ENCODE results near the gene ZFYVE9.

The ZFYVE9 gene

DNA sequence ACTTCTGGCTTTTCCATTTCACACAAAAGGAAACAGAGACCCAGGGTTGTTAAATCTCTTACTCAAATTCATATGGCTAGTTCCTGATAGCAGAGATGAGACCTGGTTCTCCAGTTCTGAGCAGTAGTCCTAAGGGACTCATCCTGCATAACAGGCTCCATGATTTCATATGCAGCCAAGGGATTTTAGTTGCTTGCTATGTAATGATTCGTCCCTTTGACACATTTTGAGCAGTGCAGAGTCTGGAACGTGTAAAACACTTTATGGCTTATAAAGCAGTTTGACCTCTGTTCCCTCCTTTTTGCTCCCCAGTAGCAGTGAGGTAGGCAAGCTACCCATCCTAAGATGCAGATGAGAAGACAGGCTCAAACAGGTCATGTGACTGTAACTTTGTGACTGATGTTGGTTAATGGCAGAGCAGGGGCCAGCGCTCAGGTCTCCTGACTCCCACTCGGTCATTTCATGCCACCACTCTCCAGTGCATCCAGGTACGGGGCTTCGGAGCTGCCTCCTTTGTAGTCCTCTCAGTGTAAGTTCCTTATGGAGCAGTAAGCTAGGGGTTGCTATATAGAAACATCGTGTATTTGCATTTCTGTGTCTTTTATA is 199.9 kb downstream of the ZFYVE9 start:
- Histone ChIP-seq H3K27ac (ENCODE audit: poor library complexity, severe bottlenecking) (no peak overlapping the region), H3K27me3 (ENCODE audit: insufficient read depth, poor library complexity, severe bottlenecking) (no peaks in the 10 kb centered on the region), H3K4me3 (ENCODE audit: severe bottlenecking) (no peak overlapping the region), H3K9me3 (ENCODE audit: severe bottlenecking) (no peaks in the 10 kb centered on the region), H3K4me1 (ENCODE audit: insufficient read depth, poor library complexity, severe bottlenecking) (no peaks in the 10 kb centered on the region), H3K36me3 (ENCODE audit: low read depth) (peaks cover 3% of the 10 kb centered on the region; the same call in 1 of the 2 replicates)
- no peak for DNase-seq (ENCODE audit: low spot score)
- no peak for ATAC-seq (ENCODE audit: low read depth)
- TF ChIP-seq, protein P1, sequence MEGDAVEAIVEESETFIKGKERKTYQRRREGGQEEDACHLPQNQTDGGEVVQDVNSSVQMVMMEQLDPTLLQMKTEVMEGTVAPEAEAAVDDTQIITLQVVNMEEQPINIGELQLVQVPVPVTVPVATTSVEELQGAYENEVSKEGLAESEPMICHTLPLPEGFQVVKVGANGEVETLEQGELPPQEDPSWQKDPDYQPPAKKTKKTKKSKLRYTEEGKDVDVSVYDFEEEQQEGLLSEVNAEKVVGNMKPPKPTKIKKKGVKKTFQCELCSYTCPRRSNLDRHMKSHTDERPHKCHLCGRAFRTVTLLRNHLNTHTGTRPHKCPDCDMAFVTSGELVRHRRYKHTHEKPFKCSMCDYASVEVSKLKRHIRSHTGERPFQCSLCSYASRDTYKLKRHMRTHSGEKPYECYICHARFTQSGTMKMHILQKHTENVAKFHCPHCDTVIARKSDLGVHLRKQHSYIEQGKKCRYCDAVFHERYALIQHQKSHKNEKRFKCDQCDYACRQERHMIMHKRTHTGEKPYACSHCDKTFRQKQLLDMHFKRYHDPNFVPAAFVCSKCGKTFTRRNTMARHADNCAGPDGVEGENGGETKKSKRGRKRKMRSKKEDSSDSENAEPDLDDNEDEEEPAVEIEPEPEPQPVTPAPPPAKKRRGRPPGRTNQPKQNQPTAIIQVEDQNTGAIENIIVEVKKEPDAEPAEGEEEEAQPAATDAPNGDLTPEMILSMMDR (IDR thresholded peaks at IDR 0.05; ENCODE audit: poor library complexity, severe bottlenecking): no peak

DNA sequence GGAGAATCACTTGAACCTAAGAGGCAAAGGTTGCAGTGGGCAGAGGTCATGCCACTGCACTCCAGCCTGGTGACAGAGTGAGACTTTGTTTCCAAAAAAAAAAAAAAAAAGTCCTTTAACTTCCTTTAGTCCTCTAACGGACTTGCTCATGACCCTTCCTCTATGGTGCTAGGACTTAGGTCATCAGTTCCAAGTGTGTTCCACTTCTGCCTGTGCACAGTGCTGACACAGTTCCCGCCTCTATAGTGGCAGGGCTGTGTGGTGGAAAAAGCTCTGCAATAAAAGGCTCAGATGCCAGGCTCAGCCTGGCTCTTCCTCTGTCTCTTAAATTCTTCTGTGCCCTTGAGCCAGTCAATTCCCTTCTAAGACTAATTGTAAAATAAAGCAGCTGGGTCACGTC is 202.1 kb downstream of the ZFYVE9 start:
- H3K27ac ChIP-seq (ENCODE audit: poor library complexity, severe bottlenecking): no peak overlapping the region
- no peaks in the 10 kb centered on the region for H3K9me3 ChIP-seq (ENCODE audit: severe bottlenecking)
- ATAC-seq (ENCODE audit: low read depth) (no peak), DNase-seq (ENCODE audit: low spot score) (no peak)
- TF ChIP-seq, protein P1 (IDR thresholded peaks at IDR 0.05; ENCODE audit: poor library complexity, severe bottlenecking): no peak
- peaks cover 8% of the 10 kb centered on the region; the same call in 1 of the 2 replicates for H3K36me3 ChIP-seq (ENCODE audit: low read depth)
- no peaks in the 10 kb centered on the region for H3K27me3 ChIP-seq (ENCODE audit: insufficient read depth, poor library complexity, severe bottlenecking)
- no peaks in the 10 kb centered on the region for H3K4me1 ChIP-seq (ENCODE audit: insufficient read depth, poor library complexity, severe bottlenecking)
- H3K4me3 ChIP-seq (ENCODE audit: severe bottlenecking): no peak overlapping the region

DNA sequence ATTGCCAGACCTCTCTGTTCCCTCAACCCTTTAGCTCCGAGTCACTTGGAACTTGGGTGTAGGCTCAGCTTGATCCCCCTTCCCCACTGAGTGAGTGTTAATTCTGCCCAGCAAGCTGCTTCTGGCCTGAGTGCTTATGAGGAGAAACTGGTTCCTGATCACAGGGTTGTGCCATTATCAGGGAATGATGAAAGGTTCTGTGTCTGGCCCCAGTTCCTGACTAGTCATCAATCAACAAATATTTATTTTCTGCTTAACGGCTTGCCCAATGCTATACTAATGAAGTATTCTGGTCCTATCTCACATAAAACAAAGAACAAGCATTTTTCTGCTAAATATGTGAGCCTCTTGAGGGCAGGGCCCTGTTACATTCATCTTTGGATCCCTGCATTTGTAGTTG is 203.4 kb downstream of the ZFYVE9 start:
- Histone ChIP-seq H3K27me3 (ENCODE audit: insufficient read depth, poor library complexity, severe bottlenecking) (no peaks in the 10 kb centered on the region), H3K4me3 (ENCODE audit: severe bottlenecking) (no peak overlapping the region), H3K27ac (ENCODE audit: poor library complexity, severe bottlenecking) (no peak overlapping the region), H3K9me3 (ENCODE audit: severe bottlenecking) (no peaks in the 10 kb centered on the region), H3K4me1 (ENCODE audit: insufficient read depth, poor library complexity, severe bottlenecking) (no peaks in the 10 kb centered on the region), H3K36me3 (ENCODE audit: low read depth) (peaks cover 10% of the 10 kb centered on the region; the same call in 1 of the 2 replicates)
- ATAC-seq (ENCODE audit: low read depth) (no peak), DNase-seq (ENCODE audit: low spot score) (no peak)
- TF ChIP-seq, protein P1 (IDR thresholded peaks at IDR 0.05; ENCODE audit: poor library complexity, severe bottlenecking): no peak

DNA sequence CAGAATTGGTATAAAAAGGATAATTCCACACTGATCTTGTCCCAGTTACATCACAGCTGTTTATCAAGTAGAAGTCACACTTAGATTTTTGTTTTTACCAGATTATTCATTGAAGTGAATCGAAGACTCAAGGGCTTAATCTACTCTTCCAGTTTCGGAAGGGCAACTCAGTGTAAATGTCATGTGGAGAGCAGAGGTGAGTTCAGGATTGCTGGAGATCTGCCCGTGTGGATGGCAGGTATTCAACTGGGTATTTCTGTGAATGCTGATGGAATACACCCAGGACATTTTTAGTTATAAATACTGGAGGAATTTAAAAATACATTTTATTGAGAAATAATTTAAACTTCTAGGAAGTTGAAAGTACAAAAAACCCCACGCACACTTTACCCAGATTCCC is 204.8 kb downstream of the ZFYVE9 start:
- DNase-seq (ENCODE audit: low spot score): no peak
- H3K4me3 ChIP-seq (ENCODE audit: severe bottlenecking): no peak overlapping the region
- TF ChIP-seq, protein P1 (IDR thresholded peaks at IDR 0.05; ENCODE audit: poor library complexity, severe bottlenecking): no peak
- no peak for ATAC-seq (ENCODE audit: low read depth)
- H3K27me3 ChIP-seq (ENCODE audit: insufficient read depth, poor library complexity, severe bottlenecking): no peaks in the 10 kb centered on the region
- no peaks in the 10 kb centered on the region for H3K9me3 ChIP-seq (ENCODE audit: severe bottlenecking)
- no peaks in the 10 kb centered on the region for H3K4me1 ChIP-seq (ENCODE audit: insufficient read depth, poor library complexity, severe bottlenecking)
- H3K27ac ChIP-seq (ENCODE audit: poor library complexity, severe bottlenecking): no peak overlapping the region
- H3K36me3 ChIP-seq (ENCODE audit: low read depth): peaks cover 23% of the 10 kb centered on the region

DNA sequence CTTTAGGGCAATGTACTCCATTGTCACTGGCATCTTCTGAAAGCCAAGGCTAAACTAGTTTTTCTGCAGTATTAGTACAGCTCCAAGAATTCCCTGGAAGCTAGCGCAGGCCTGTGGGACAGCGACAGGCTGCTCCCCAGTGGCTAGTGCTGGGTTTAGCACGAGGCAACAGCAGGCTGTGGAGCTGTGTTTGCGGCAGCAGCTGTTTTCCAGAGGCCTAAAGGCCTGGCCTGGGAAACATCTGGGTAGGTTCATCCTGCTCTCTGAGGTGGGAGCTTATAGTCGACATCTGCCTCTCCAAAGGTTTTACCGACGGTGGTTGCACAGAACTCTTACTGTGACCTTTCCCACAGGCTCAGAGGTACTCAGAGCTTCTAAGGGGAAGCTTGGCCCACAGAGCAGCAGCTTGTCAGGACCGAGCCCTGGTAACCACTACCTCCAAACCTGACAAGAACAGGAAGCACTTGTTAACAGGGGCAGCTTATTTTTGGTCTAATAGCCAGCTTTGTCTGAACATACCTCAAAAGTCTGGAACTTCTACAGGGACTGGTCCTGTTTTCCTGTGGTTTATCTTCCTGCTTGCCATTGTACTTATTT is 206.9 kb downstream of the ZFYVE9 start:
- H3K4me1 ChIP-seq (ENCODE audit: insufficient read depth, poor library complexity, severe bottlenecking): no peaks in the 10 kb centered on the region
- H3K36me3 ChIP-seq (ENCODE audit: low read depth): peaks cover 35% of the 10 kb centered on the region
- no peak overlapping the region for H3K27ac ChIP-seq (ENCODE audit: poor library complexity, severe bottlenecking)
- H3K27me3 ChIP-seq (ENCODE audit: insufficient read depth, poor library complexity, severe bottlenecking): no peaks in the 10 kb centered on the region
- TF ChIP-seq, protein P1 (IDR thresholded peaks at IDR 0.05; ENCODE audit: poor library complexity, severe bottlenecking): no peak
- no peaks in the 10 kb centered on the region for H3K9me3 ChIP-seq (ENCODE audit: severe bottlenecking)
- H3K4me3 ChIP-seq (ENCODE audit: severe bottlenecking): no peak overlapping the region
- ATAC-seq (ENCODE audit: low read depth) (peak; percentile 58), DNase-seq (ENCODE audit: low spot score) (no peak)

All from RWPE2 (cell line).